Measurements from ENCODE around the gene KAT8. TPM values are rescaled to one million over a fixed set of nuclear protein-coding genes. Genes with fewer than 3 reads are reported as not detected.

The KAT8 gene
- total and polyA plus RNA-seq, 2 of the 13 experiments (the other 11 are each of a cell fraction or from before 2014, with no cell fraction given): 79.0 to 84.2 TPM

GRCh38 chr16:31108035-31108793 lies 9.2 kb upstream of the KAT8 start, which contains the start of gene BCKDK (continued):
- TF ChIP-seq, protein P1, sequence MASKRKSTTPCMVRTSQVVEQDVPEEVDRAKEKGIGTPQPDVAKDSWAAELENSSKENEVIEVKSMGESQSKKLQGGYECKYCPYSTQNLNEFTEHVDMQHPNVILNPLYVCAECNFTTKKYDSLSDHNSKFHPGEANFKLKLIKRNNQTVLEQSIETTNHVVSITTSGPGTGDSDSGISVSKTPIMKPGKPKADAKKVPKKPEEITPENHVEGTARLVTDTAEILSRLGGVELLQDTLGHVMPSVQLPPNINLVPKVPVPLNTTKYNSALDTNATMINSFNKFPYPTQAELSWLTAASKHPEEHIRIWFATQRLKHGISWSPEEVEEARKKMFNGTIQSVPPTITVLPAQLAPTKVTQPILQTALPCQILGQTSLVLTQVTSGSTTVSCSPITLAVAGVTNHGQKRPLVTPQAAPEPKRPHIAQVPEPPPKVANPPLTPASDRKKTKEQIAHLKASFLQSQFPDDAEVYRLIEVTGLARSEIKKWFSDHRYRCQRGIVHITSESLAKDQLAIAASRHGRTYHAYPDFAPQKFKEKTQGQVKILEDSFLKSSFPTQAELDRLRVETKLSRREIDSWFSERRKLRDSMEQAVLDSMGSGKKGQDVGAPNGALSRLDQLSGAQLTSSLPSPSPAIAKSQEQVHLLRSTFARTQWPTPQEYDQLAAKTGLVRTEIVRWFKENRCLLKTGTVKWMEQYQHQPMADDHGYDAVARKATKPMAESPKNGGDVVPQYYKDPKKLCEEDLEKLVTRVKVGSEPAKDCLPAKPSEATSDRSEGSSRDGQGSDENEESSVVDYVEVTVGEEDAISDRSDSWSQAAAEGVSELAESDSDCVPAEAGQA (IDR thresholded peaks at IDR 0.05; ENCODE audit: low read depth): peak; percentile 96
- TF ChIP-seq, protein P1 (CRISPR knock-in tag; IDR thresholded peaks at IDR 0.05; ENCODE audit: borderline replicate concordance): no peak; the same call in 1 of the 2 replicates
- TF ChIP-seq SMC3 (IDR thresholded peaks at IDR 0.05; ENCODE audit: low read length) (no peak), SMARCE1 (IDR thresholded peaks at IDR 0.05; ENCODE audit: borderline replicate concordance) (no peak), RBM22 (optimal IDR thresholded peaks at IDR 0.05; ENCODE audit: low read length) (no peak), ATF1 (CRISPR knock-in tag; IDR thresholded peaks at IDR 0.05) (peak; percentile 60; the same call in 1 of the 2 replicates), ZNF234 (CRISPR knock-in tag; conservative IDR thresholded peaks at IDR 0.05) (no peak), ATRX (CRISPR knock-in tag; IDR thresholded peaks at IDR 0.05; ENCODE audit: borderline replicate concordance) (no peak), MED1 (CRISPR knock-in tag; IDR thresholded peaks at IDR 0.05) (peak; percentile 73), ZSCAN12 (CRISPR knock-in tag; IDR thresholded peaks at IDR 0.05) (no peak; the same call in 1 of the 2 replicates), ZNF343 (CRISPR knock-in tag; IDR thresholded peaks at IDR 0.05) (no peak), ZNF101 (CRISPR knock-in tag; IDR thresholded peaks at IDR 0.05; ENCODE audit: borderline replicate concordance, low read depth) (no peak)
- TF ChIP-seq, protein P2, sequence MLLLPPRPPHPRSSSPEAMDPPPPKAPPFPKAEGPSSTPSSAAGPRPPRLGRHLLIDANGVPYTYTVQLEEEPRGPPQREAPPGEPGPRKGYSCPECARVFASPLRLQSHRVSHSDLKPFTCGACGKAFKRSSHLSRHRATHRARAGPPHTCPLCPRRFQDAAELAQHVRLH (CRISPR knock-in tag; IDR thresholded peaks at IDR 0.05; ENCODE audit: borderline replicate concordance, low read depth): no peak
- TF ChIP-seq, protein P3, sequence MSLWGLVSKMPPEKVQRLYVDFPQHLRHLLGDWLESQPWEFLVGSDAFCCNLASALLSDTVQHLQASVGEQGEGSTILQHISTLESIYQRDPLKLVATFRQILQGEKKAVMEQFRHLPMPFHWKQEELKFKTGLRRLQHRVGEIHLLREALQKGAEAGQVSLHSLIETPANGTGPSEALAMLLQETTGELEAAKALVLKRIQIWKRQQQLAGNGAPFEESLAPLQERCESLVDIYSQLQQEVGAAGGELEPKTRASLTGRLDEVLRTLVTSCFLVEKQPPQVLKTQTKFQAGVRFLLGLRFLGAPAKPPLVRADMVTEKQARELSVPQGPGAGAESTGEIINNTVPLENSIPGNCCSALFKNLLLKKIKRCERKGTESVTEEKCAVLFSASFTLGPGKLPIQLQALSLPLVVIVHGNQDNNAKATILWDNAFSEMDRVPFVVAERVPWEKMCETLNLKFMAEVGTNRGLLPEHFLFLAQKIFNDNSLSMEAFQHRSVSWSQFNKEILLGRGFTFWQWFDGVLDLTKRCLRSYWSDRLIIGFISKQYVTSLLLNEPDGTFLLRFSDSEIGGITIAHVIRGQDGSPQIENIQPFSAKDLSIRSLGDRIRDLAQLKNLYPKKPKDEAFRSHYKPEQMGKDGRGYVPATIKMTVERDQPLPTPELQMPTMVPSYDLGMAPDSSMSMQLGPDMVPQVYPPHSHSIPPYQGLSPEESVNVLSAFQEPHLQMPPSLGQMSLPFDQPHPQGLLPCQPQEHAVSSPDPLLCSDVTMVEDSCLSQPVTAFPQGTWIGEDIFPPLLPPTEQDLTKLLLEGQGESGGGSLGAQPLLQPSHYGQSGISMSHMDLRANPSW (CRISPR knock-in tag; IDR thresholded peaks at IDR 0.05; ENCODE audit: borderline replicate concordance): no peak; the same call in 1 of the 2 replicates
- TF ChIP-seq, protein P4, sequence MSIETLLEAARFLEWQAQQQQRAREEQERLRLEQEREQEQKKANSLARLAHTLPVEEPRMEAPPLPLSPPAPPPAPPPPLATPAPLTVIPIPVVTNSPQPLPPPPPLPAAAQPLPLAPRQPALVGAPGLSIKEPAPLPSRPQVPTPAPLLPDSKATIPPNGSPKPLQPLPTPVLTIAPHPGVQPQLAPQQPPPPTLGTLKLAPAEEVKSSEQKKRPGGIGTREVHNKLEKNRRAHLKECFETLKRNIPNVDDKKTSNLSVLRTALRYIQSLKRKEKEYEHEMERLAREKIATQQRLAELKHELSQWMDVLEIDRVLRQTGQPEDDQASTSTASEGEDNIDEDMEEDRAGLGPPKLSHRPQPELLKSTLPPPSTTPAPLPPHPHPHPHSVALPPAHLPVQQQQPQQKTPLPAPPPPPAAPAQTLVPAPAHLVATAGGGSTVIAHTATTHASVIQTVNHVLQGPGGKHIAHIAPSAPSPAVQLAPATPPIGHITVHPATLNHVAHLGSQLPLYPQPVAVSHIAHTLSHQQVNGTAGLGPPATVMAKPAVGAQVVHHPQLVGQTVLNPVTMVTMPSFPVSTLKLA (IDR thresholded peaks at IDR 0.05): no peak

All from HepG2 (cell line).